ENCODE results near the gene KAT7.

- TF ChIP-seq EZH2phosphoT487 (conservative IDR thresholded peaks at IDR 0.05; ENCODE audit: low read length) (no peak), CTCF (IDR thresholded peaks at IDR 0.05; ENCODE audit: insufficient read depth, low read length, poor library complexity, severe bottlenecking) (no peak)
These were observed 33.4 kb downstream of the KAT7 start for GRCh38 chr17:49821916-49822315.
